Measurements from ENCODE around the gene COPS3.

COPS3 gene

GRCh38 chr17:17322516-17323510 lies 41.8 kb upstream of the COPS3 start:
- Histone ChIP-seq H2AFZ (ENCODE audit: low read depth, low read length) (no peak overlapping the region), H3K4me1 (ENCODE audit: insufficient read depth, low read length) (no peaks in the 10 kb centered on the region), H3K79me2 (ENCODE audit: insufficient read depth, low read length) (no peaks in the 10 kb centered on the region), H4K20me1 (ENCODE audit: insufficient read depth, low read length) (no peaks in the 10 kb centered on the region), H3K9me3 (ENCODE audit: insufficient read depth, low read length, severe bottlenecking) (no peaks in the 10 kb centered on the region), H3K4me3 (ENCODE audit: low read depth in 1 of 2, low read length in 2 of 2) (no peak overlapping the region), H3K27ac (ENCODE audit: low read length) (no peak overlapping the region), H3K9ac (ENCODE audit: low read depth, low read length) (no peak overlapping the region), H3K36me3 (ENCODE audit: insufficient read depth, low read length) (peaks cover 9% of the 10 kb centered on the region), H3K27me3 (ENCODE audit: insufficient read depth, low read length, poor library complexity) (no peaks in the 10 kb centered on the region), H3K4me2 (ENCODE audit: insufficient read depth, low read length) (no peak overlapping the region)
- no peak for ATAC-seq (ENCODE audit: insufficient read depth, low read depth)
- no peak for DNase-seq
- TF ChIP-seq EZH2 (IDR thresholded peaks at IDR 0.05; ENCODE audit: borderline replicate concordance, low read depth, low read length, severe bottlenecking): no peak
- TF ChIP-seq, protein P1, sequence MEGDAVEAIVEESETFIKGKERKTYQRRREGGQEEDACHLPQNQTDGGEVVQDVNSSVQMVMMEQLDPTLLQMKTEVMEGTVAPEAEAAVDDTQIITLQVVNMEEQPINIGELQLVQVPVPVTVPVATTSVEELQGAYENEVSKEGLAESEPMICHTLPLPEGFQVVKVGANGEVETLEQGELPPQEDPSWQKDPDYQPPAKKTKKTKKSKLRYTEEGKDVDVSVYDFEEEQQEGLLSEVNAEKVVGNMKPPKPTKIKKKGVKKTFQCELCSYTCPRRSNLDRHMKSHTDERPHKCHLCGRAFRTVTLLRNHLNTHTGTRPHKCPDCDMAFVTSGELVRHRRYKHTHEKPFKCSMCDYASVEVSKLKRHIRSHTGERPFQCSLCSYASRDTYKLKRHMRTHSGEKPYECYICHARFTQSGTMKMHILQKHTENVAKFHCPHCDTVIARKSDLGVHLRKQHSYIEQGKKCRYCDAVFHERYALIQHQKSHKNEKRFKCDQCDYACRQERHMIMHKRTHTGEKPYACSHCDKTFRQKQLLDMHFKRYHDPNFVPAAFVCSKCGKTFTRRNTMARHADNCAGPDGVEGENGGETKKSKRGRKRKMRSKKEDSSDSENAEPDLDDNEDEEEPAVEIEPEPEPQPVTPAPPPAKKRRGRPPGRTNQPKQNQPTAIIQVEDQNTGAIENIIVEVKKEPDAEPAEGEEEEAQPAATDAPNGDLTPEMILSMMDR (IDR thresholded peaks at IDR 0.05; ENCODE audit: borderline replicate concordance, extremely low read depth, low read length, poor library complexity, severe bottlenecking): no peak

DNA sequence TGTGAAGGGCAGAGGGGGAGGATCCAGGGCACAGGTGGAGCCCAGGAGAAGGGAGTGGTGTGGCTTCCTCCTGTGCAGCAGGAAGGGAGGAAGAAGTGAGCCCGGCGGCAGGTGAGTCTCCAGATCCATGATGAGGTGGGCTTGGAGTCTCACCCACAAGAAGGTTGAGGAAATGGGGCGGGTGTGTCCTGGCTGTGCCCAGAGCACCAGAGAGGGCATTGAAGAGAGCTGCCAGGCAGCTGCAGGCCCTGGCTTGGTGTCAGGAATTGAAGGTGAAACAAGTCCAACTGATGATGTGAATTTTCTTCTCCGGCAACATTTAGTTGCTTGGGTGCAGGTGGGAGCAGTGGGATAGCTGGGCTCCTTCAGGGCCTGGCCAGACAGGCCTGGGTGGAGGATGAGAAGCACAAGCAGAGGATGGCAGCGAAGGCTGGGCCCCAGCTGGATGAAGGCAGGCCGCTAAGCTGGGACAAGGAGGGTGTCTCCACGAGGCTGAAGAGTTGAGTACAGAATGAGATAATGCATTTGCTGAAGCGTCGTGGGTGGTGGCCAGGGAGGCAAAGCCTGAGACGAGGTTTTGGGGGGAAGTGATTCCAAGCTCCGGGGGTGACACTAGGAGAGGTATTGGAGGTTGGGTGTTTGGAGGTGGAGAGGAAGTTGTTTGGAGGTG lies 40.4 kb upstream of the COPS3 start:
- TF ChIP-seq EZH2 (IDR thresholded peaks at IDR 0.05; ENCODE audit: borderline replicate concordance, low read depth, low read length, severe bottlenecking): no peak
- TF ChIP-seq, protein P1 (IDR thresholded peaks at IDR 0.05; ENCODE audit: borderline replicate concordance, extremely low read depth, low read length, poor library complexity, severe bottlenecking): no peak
- DNase-seq (no peak), ATAC-seq (ENCODE audit: insufficient read depth, low read depth) (no peak)
- Histone ChIP-seq H3K79me2 (ENCODE audit: insufficient read depth, low read length) (no peaks in the 10 kb centered on the region), H3K4me2 (ENCODE audit: insufficient read depth, low read length) (no peak overlapping the region), H3K27me3 (ENCODE audit: insufficient read depth, low read length, poor library complexity) (no peaks in the 10 kb centered on the region), H3K36me3 (ENCODE audit: insufficient read depth, low read length) (peaks cover 9% of the 10 kb centered on the region), H3K4me1 (ENCODE audit: insufficient read depth, low read length) (no peaks in the 10 kb centered on the region), H3K4me3 (ENCODE audit: low read depth in 1 of 2, low read length in 2 of 2) (no peak overlapping the region), H2AFZ (ENCODE audit: low read depth, low read length) (no peak overlapping the region), H4K20me1 (ENCODE audit: insufficient read depth, low read length) (no peaks in the 10 kb centered on the region), H3K9ac (ENCODE audit: low read depth, low read length) (no peak overlapping the region), H3K9me3 (ENCODE audit: insufficient read depth, low read length, severe bottlenecking) (no peaks in the 10 kb centered on the region), H3K27ac (ENCODE audit: low read length) (no peak overlapping the region)

- no peak overlapping the region for H3K4me2 ChIP-seq (ENCODE audit: insufficient read depth, low read length)
- no peaks in the 10 kb centered on the region for H4K20me1 ChIP-seq (ENCODE audit: insufficient read depth, low read length)
- H3K4me3 ChIP-seq (ENCODE audit: low read depth in 1 of 2, low read length in 2 of 2): no peak overlapping the region
- peaks cover 9% of the 10 kb centered on the region for H3K36me3 ChIP-seq (ENCODE audit: insufficient read depth, low read length)
- H3K27me3 ChIP-seq (ENCODE audit: insufficient read depth, low read length, poor library complexity): no peaks in the 10 kb centered on the region
- DNase-seq: no peak
- H3K9me3 ChIP-seq (ENCODE audit: insufficient read depth, low read length, severe bottlenecking): no peaks in the 10 kb centered on the region
- no peak overlapping the region for H2AFZ ChIP-seq (ENCODE audit: low read depth, low read length)
- no peaks in the 10 kb centered on the region for H3K79me2 ChIP-seq (ENCODE audit: insufficient read depth, low read length)
- H3K27ac ChIP-seq (ENCODE audit: low read length): no peak overlapping the region
- no peak for TF ChIP-seq EZH2 (IDR thresholded peaks at IDR 0.05; ENCODE audit: borderline replicate concordance, low read depth, low read length, severe bottlenecking)
- TF ChIP-seq, protein P1 (IDR thresholded peaks at IDR 0.05; ENCODE audit: borderline replicate concordance, extremely low read depth, low read length, poor library complexity, severe bottlenecking): no peak
- no peaks in the 10 kb centered on the region for H3K4me1 ChIP-seq (ENCODE audit: insufficient read depth, low read length)
- H3K9ac ChIP-seq (ENCODE audit: low read depth, low read length): no peak overlapping the region
- no peak for ATAC-seq (ENCODE audit: insufficient read depth, low read depth)
Measured at GRCh38 chr17:17320911-17321220, 39.8 kb upstream of the COPS3 start.

All from DND-41 (cell line).